ENCODE results near the gene BCAS3.
"Not testable (repeated sequence)": the region's sequence is repeated elsewhere in the genome, so short reads cannot be mapped to it uniquely, and the experiment has no call there.

BCAS3 gene

DNA sequence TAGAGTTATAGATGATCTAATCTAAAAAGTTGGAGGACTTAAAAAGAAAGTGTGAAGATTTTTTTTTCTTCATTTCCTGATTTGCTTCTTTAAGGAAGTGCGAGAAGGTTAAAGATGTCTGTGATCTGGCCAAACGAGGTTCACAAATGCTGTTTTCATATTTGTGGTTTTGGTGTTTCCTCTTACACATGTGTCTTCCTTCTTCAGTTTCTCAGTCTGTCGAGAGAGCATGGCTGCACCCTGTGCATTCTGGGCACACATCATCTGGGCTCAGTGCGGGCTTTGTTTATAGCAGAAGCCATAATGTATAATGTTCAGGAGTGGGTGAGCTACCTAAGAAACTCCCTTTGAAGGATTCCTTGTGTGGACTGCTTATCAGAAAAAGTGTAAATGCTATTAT lies 461.6 kb downstream of the BCAS3 start:
- peak; percentile 76 for DNase-seq

DNA sequence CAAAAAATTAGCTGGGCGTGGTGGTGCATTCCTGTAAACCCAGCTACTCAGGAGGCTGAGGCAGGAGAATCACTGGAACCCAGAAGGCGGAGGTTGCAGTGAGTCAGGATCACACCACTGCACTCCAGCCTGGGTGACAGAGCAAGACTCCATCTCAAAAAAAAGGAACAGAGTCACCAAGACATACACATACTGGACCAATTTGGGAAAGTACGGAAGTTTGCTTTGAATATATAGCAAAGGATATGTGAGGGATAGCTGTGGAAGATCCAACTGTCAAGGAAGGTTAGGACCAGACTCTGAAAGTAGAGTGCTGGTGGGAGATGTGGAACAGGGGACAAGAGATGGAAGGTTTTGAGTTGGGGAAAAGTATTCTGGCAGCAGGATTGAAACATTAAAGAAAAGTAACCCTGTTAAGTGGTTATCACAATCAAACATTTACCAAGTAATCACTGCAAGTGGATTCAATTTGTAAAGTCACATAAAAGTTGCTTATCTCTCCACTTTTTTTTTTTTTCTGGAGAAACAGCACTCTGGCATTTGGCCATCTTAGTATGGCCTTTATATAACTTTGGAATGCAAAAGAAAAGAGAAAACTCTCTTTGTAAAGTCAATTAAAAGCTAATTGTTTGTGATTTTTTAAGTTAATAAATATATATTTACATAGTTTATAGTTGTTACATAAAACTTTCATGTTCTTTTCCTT lies 462.6 kb downstream of the BCAS3 start:
- DNase-seq, result no peak

DNA sequence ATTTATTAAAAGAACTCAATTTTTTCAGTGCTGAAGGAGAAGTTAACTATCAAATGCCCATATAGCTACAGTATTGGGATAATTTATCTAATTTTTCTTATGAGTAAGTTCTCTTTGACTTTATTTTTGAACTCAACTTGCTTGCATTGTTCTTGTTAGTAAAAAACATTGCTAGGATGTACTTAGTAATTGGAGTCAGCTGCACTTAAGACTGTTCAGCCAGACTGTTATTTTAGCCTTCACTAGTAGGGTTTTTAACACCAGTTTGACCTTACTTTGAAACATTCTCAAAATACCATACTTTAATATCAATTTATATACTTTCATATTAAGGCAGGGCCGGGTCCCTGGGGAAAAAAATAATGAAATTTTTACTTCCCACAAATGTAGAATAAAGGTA lies 465.4 kb downstream of the BCAS3 start:
- DNase-seq, result no peak

DNA sequence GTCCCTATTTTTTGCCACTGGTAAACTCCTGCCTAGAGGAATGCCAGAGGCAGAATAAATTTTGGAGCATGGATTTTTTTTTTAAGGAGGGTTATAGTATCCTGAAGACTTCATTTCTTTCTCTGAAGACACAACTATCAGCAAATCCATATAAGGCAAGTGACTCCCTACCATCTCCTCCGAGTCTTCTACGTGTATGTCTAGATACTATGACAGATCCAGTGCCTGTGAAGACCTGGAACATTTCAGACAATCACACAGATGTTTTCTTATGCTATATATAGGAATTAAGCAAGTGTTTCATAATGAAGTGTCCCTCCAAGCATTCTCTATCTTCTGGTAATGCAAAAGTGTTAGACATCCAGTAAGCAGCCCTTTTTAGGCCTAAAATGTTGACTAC lies 466.5 kb downstream of the BCAS3 start:
- DNase-seq, result no peak

DNA sequence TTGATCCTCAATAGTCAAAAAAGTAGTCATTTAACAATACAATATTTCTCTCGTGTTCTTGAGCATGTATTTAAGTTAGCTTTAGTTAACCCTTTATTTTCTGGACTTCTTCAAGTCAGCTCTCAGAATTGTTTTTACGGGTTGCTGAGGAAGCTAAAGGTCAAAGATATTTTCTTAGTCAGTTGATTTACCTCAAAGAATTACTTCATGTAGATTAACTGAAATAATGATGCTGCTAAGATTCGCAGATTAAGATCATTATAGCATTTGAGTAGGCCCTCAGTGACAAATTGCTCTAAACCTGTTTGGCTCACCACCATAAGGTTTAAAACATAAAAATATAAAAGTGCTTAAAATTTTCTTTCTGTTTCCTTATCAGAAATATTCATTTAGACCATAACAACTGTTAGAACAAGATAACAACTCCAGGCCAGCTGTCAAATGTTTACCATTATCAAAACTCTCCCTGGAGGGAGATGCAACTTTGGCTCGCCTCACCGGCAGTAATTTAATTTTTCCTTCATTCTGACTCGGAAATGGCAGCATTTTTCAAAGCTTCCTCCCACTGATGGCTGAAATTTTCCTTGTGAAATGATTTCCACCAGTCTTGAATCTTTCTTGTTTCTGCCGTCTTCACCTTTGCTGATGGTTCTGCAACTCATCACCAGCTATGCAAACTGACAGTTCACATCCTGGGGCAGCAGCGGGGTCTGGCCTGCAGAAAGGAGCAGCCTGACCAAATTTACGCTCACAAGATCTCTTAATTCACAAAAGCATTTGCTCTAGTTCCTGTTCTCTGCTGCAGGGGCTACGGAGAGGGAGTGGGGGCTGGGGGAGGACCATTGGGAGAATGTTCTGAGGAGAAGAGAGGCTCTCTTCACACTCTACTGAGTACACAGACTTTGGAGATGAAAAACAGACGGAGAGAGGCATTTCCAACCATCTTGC lies 467.2 kb downstream of the BCAS3 start:
- no peak for DNase-seq

DNA sequence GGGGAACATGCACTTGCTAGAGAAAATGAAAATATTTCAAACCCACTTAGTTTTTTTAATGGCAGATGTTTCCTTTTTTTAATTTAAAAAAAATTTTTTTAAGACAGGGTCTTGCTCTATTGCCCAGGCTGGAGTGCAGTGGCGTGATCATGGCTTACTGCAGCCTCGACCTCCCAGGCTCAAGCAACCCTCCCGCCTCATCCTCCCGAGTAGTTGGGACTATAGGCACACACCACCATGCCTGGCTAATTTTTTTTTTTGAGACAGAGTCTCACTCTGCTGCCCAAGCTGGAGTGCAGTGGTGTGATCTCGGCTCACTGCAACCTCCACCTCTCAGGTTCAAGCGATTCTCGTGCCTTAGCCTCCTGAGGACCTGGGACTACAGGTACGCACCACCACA lies 469.2 kb downstream of the BCAS3 start:
- DNase-seq, result not testable (repeated sequence)

DNA sequence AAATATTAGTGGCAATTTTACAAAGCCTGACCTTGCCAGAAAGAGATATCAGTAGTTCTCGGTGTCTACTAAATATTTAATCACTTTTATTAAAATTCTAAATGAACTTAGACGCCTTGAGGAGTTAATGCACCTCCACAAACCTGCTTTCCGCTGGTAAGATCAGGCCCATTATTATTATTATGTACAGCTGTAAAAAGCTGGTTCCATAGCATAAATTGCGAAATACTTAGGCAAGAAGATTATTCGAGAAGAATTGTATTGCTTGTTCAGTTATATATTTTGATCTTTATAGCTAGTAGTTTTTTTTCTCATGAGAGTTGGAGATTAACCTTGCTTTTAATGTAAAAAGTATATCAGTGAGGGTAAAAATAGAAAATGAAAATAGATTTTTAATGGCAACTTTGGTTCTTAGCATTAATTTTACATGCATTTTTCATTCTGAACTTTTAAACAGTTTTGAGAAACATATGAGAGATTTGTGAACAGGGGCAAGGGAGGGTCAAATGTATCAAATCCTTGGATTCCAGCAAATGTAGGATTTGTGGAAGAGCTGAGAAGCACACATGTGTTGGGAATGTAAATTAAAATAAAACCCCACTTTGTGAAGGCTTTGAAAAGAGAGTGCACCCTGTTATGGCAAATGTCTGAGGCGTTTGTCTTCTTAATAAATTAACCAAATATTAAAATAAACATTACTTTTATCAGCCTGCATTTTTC lies 471.6 kb downstream of the BCAS3 start:
- DNase-seq, result no peak

DNA sequence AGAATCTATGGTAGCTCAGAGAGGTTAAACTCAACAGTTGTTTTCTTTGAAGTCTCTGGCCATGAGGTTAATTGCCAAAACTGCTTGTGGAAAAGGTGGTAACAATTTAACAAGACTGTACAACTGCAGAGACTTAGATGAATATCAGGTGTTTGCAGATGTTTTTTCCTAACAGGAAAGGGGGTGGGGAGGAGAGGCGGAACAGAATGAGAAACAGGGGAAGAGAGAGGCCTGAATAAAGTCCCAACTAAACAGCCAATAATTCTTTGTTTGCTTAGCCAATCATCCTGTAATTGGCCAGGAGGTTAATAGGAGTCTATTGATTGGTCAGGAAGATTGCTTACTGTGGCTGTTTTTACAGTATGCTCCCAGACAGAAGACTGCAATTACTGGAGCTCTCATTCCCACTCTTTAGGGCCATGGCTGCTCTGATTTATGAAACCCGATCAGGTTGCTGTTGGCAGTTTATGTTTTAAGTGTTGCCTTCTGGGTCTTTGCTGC lies 472.3 kb downstream of the BCAS3 start:
- DNase-seq, result no peak

DNA sequence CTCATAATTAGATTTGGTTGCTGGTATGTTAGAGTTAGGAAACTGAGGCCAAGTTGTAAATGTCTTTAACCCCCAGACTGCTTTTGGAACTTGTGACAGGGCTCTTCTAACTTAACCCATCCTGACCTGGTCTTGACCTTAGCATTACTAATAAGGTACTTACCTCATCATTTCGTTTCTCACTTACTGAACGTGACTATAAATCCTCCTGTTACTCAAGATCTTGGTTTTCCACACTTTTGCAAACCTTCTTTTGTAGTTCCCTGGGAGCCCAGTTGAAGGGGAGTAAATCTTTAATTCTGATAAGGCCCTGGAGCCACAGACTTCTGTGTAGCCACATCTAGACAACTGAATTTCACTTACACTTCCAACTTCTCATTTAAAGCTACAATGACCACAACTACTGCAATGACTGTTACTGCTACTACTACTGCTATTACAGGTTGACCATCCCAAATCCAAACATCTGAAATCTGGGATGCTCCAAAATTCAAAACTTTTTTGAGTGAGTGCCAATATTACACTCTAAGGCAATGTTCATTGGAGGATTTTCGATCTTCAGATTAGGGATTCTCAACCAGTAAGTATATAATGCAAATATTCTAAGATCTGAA lies 473.1 kb downstream of the BCAS3 start:
- DNase-seq, result no peak

DNA sequence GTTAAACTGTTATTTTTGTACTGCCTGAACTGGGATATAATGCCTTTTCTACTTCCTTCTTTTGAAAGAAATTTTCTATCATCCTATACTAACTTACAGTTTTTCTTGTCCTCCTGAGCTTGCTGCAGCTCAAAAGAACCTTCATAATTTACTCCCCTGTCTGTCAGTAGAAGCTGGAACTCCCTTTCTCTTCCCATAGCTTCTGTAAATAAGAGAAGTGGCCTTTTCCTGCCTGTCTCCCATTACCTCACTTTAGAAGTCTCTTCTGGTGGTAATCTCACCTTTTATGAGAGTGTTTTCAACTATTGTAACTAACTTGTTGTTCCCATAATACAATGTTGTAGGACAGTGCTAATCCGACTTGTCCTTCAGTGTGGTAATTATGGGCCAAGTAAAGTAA lies 475.2 kb downstream of the BCAS3 start:
- DNase-seq, result no peak

DNA sequence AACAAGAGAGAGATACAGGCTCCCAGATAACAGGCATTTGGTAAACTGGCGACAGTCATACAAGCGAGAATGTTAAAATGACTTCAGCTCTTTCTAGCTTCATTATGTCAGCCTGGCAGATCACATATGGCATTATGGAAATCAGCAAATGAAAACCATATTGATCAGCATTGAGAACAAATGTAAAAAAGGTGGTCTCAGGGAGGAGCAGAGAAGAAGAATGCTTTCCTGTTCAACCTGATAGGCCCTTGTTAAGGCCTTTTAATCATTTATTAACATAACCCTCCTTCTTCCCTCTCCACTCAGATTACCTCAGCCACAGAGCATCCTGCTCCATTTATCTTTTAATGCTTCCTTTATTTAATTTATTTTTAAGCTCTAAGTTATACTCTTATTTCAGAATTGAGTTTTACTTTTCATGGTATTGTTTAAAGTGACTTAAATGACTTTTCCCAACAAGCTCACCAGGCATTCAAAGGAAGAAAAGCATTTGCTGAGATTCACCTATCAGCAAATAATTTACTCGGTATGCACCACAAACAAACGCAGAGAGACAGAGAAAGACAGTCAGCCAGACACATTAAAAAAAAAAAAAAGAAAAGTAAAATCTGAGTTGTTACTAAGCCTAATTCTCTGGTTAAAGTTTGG lies 478.1 kb downstream of the BCAS3 start:
- no peak for DNase-seq

DNA sequence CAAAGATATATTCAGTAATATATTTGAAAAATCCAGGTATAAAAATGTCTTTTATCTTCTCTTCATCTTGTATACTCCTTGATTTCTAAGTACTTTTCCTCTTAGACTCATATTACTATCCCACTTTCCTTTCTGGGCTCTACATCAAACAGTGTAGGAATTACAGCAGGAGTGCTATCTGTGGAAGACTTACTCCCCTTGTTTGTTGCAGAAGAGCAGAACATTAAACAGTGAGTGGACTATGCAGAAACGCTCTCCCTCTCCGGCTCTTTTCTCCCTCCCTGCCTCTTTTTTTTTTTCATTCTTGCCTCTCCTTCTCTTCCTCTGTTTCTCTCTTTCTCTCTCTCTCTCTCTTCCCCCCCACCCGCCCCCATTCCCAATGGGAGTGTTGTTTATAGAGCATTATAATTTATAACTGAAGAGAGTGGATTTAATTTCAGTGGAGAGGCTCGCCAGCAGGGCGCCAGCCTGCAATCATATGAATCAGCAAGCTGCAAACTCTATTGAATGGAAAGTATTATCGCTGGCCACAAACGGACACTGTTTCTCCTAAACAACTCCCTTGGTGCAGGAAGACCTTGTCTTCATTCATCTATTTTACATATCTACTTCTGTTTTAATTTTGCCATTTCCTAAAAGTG lies 479.7 kb downstream of the BCAS3 start:
- DNase-seq, result no peak

DNA sequence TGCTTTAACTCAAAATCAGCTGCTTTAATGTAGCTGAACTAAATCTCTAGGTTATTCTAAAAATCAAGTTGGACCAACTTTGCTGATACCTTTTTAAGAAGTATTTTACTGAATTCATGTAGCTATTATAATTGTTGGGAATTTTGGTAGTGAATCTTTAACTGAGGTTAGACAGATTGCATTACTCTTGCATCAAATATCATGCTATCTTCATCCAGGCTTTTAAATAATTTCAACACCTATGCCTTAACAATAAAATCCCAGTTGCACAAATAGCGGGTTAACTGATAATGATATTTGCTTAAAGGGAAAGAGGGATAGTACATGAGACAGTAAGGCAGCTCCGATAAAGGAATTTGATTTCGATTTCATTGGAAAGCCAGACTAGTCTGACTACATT lies 480.7 kb downstream of the BCAS3 start:
- DNase-seq, result no peak

DNA sequence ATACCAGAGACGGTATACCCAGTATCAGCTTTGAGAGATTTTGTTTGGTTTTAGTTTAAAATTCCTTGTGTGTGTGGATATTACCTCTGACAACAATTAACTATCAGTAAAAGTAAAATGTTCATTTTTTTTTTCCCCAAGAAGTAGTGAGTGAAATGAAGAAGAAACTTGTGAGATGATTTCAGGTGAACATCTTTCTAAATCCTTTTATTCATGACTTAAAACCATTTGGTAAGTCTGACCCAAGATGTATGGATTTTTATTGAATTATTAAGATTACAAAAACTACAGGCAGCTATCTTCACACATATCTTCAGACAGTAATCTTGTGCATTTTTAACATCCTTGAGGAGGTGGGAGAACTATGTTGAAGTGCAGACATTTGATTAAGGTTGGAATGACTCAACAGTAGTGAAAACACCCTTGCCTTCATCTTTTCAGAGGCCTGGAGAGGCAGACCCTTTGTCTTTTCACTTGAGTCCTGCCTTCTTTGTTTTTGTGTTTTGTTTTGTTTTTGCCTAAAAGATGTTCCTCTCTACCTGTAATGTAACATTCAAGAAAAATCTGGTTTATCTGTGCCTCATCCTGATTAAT lies 481.7 kb downstream of the BCAS3 start:
- peak; percentile 28 for DNase-seq

DNA sequence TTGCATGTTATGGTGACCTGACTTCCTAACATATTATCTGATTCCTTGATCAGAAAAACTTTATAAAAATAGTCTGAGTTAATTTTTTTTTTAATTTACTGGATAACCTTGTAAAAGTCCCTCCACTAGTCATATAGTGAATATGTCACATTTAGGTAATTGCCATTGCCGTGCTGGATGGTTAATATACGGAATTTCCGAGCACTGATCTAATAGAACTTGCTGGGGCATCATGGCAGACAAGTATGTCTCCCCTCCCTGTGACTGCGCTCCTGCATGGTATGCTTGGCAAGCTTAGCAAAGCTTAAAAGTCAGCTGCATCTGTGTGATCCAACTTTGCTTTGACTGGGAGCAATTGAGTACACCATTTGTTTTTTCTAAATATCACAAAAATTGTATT lies 482.6 kb downstream of the BCAS3 start:
- DNase-seq, result no peak

DNA sequence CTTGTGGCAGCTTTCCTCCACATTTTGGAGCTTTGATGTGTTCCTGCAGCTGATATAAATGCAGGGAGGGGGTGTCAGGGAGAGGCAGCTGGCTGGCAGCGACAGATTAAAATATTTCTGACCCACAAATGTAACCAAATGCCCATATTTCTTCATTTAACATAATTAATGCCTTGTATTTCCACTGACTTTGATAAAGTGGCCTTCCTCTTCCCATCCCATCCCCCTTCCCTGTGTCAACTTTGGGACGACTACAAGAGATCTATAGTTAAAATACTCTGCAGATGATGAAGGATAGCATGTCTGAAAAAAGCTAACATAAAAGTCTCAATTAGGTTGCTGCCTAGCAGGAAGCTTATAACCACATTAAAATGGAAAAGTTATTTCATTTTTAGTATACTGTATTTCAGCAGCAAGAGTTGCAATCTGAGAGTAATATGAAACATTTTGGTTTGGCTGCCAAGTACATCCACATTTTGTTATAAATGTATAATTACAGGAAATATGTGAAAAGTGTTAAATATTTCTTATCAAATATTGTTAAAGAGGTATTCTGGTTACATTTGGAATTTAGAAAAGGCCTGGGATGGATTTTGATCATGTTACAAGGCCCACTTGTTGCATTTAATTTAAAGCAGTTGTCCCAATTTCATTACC lies 483.3 kb downstream of the BCAS3 start:
- DNase-seq, result no peak

DNA sequence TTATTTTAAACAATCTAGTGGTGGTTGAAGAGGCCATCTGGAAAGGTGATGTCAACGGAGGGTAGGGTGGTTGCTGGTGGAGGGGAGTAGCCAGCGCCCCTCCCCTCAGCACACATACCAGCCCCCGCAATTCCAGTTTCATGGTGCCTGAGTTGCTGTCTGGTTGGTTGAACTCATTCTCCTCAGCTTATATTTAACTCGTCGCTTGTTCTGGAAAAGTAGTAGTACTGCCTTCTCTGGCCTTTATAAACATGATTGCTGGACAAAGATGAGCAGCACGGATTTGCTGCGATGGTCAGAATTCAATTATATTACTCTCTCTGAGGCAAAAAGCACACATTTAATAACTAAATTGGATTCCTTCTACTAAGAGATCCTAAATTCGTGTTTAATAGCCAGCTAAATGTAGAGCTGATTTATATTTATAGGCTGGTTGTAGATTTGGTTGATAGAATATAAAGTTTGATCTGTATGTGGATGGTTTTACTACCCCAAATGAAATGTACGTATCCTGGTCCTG lies 484.0 kb downstream of the BCAS3 start:
- DNase-seq, result no peak

DNA sequence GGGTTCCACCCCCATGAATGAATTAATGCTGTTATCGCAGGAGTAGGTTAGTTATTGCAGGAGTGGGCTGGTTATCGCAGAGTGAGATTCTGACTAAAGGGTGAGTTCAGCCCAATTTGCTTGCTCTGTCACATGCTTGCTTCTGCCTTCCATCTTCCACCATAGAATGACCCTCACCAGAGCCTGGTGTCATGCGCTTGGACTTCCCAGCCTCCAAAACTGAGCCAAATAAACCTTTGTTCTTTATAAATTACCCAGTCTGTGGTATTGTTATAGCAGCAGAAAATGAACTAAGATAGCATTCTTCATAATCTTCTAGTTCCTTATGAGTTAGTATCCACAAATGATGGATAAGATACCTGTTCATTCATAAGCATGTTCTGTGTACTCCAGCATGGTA lies 486.9 kb downstream of the BCAS3 start:
- DNase-seq, result no peak

DNA sequence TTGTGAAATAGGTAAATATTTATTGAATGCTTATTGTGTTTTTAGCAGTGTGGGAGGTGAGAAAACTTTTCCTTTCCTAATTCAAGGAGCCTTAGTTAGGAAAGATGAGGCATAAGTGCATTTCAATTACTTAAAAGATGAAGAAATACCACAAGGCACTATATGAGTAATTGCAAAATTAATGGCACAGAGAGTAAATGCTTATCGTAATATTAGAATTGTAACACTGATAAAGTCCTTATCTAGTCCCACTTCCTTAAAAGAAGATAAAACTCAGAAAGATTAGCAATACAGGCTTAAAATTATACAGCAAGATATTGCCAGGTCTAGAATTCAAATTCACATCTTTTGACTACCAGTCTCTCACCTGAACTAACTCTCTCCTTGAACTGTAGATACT lies 489.4 kb downstream of the BCAS3 start:
- no peak for DNase-seq

DNA sequence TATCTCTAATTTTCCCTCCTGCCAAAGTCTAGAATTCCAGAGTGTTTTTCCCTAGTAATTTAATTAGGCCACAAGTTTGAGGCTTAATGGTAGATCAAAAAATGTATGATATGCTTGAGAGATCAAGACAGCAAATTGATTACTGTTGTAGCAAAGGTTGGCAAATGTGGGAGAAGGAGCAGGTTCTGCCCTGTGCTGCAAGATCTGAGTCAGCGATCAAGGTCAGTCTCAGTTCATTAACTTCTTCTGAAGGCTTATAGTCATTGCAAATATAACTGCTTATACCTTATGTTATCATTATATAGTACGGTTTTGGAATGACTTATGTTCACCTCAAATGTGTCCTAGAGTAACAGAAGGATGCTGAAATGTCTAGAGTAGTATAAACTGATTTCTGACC lies 490.9 kb downstream of the BCAS3 start:
- peak; percentile 24 for DNase-seq

DNA sequence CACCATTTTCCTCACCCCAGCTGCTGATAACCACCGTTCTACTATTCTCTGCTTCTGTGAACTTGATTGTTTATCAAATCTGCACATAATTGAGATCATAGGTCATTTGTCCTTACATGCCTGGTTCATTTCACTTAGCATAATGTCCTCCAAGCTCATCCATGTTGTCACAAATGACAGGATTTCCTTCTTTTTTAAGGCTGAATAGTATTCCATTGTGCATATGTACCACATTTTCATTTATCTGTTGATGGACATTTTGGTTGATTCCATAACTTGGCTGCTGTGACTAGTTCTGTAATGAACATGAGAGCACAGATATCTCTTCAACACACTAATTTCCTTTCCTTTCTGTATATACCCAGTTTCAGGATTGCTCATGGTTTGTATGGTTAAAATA lies 496.7 kb downstream of the BCAS3 start:
- peak; percentile 6 for DNase-seq

Data from activated CD4-positive, alpha-beta T cell treated with anti-CD3 and anti-CD28 coated beads, Interleukin-2, Interleukin-6, amounts not matched to agents 100 ng/mL and 50 ng/mL, durations not matched to agents 16 hours and 8 hours (primary cell).